GM19025 (cell line): Measurements from ENCODE around the gene PPP2R3B.
"Not testable (repeated sequence)": the region's sequence is repeated elsewhere in the genome, so short reads cannot be mapped to it uniquely, and the experiment has no call there.

Source experiments
- ATAC-seq: cut with Tn5 transposase; IDR thresholded peaks from one replicate; pipeline ENCODE4 v1.9.1; 2021; ENCODE audit warnings: mild to moderate bottlenecking, low read depth, moderate library complexity; ENCODE audit not compliant: unreplicated experiment

Gene PPP2R3B

GRCh38 chrX:340641-341423 lies 45.9 kb downstream of the PPP2R3B start:
- no peak for ATAC-seq

DNA sequence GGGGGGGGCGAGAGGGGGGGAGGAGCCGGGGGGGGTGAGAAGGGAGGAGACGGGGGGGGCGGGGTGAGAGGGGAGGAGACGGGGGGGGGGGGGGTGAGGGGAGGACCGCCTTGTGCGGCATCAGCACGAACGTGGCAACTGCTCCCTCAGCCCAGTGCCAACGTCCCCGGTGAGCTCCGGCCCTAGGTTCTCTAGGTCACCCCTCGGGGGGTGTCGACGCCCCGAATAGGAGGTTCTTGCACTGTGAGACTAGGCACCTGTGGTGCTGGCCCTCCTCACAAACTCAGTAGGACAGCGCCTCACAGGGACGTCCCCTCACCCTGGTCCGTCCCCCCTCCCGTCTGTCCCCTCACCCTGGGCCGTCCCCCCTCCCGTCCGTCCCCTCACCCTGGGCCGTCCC lies 46.6 kb downstream of the PPP2R3B start:
- ATAC-seq, result no peak

- no peak for ATAC-seq
Observed at GRCh38 chrX:338836-339400, 47.8 kb downstream of the PPP2R3B start.

GRCh38 chrX:338281-338835 lies 48.3 kb downstream of the PPP2R3B start:
- no peak for ATAC-seq

- no peak for ATAC-seq
Observed at GRCh38 chrX:337331-337831, 49.3 kb downstream of the PPP2R3B start.

- no peak for ATAC-seq
Observed at GRCh38 chrX:336227-336626, 50.5 kb downstream of the PPP2R3B start.

DNA sequence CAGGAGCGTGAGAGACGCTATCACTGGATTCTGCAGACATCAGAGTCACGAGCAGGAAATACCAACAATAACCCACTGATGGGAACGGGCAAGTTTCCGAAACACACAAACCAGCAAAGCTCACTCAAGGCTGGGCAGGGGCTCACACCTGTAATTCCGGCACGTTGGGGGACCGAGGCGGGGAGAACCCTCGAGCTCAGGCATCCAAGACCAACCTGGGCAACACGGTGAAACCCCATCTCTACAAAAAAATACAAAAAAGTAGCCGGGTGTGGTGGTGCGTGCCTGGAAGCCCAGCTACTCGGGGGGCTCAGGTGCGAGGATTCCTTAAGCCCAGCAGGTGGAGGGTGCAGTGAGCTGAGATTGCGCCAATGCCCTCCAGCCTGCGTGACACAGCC lies 51.0 kb downstream of the PPP2R3B start:
- ATAC-seq, result no peak

- no peak for ATAC-seq
Observed at GRCh38 chrX:334971-335757, 51.5 kb downstream of the PPP2R3B start.

DNA sequence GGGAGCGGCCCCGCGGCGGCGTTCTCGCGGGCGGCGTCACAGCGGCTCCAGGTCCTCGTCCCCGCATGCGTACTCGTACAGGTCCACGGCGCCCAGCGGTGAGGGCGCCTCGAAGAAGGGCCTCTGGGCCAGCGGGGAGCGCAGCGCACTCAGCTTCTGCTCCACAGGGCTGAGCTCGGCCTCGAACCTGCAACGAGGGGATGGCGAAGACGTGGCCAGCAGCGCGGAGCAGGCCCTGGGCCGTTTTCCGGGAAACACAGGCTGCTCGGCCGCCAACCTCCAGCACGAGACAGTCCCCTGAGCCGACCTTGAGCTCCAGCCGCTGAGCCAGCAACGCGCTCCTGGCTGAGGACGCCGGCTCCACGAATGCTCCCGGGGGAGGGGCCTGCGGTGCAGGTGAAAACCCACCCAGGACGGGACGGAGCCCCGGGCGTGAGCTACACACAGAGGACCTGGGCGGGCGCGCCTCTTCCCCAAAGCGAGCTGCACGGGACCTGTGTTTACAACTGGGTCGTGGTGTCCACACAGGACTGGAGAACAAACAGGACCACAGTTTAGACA lies 52.3 kb downstream of the PPP2R3B start:
- no peak for ATAC-seq

- no peak for ATAC-seq
Observed at GRCh38 chrX:333611-334311, 52.9 kb downstream of the PPP2R3B start.

DNA sequence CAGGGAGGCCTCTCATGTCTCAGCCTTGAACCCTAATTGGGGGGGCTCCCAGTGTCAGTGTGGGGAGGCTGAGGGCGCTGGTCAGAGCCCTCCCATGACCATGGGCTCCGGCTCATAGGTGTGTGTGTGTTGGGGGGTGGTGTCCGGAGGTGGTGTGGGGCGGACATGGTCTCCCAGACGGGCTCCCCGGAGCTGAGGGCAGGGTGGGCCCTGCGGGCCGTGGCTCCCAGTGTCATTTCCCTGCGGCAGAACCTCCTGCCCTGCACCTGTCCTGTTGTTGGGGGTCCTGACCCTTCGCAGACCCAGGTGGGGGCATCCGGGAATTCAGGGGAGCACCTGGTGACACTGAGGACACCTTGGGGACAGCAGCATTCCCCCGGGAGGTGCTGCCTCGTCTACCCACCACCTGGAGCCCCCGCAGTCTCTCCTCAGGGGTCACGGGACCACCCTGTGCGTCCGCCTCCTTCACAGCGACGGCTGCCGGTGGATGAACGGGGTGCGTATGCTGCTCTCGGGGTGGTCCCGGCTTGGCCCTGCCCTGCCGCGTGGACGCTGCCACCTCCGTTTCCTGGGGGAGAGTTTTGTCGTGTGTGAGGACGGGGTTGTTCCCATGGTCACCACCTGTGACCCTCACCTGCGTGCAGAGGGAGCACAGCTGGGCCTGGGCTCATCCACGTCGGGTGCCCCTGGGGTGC lies 53.6 kb downstream of the PPP2R3B start:
- ATAC-seq, result no peak

DNA sequence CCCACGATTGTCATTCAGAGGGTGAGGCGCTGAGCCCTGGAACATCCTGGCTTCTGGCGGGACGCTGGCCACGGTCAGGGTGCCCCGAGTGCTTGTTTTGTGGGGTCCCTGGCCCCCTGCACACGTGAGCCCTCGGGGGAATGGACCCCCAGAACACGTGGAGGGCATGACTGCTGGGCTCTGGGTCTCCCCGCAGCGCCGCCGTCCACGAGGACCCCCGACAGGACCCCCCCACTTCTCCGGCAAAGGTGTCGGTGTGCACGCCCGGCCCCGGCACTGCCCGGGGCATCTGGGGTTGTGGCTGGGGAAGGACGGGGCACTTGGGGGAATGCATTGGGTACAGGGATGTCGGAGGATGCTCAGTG lies 54.2 kb downstream of the PPP2R3B start:
- no peak for ATAC-seq

- no peak for ATAC-seq
Observed at GRCh38 chrX:331825-332495, 54.7 kb downstream of the PPP2R3B start.

DNA sequence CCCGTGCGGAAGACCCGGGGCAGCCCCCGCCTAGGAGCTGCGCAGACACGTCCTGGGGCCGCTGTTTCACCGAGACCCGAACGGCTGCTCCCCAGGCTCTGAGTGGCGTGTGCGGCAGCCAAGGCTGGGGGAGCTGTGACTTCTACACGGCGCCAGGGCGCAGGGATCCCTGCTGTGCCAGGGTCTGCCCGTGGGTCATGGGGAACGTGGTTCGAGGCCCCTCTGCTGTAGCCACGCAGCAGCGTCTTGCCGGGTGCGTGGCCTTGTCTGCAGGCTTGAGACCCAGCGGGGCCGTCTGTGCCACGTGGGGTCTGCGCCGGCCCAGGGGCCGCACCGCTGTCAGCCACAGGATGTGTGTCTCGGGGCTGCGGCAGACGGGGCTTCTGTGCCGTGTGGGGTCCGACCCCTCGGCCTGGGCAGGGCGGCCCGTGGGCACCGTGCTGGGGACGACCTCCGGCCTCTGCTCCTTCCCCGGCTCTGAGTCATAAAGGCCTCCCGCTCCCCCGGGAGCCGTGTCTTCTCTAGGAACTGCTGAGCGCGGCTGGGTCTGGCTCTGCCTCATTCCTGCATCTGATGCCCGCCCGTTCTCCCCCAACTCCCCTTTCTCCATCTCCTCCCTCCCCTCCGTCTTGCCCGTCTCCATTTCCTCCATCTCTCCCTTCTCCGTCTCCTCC lies 55.4 kb downstream of the PPP2R3B start:
- no peak for ATAC-seq

GRCh38 chrX:330726-331150 lies 56.0 kb downstream of the PPP2R3B start:
- ATAC-seq, result no peak

DNA sequence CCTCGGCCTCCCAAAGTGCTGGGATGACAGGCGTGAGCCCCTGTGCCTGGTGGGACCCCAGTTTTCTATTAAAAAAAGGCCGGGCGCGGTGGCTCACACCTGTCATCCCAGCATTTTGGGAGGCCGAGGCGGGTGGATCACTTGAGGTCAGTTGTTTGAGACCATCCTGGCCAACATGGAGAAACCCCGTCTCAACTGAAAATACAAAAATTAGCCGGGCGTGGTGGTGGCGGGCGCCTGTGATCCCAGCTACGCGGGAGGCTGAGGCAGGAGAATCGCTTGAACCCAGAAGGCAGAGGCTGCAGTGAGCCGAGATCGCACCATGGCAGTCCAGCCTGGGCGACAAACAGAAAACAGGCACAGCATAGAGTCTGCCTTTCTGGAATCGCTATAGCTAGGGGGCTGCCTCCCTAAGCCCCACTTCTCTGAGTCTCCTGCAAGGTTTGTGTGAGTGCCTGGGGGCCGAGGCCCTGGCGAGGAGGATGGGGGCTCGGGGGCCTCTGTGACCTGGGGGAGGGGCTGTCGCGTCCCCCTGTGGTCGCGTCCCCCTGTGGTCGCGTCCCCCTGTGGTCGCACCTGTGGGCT lies 56.5 kb downstream of the PPP2R3B start:
- ATAC-seq, result not testable (repeated sequence)

- ATAC-seq, result no peak
Observed at GRCh38 chrX:329291-329910, 57.3 kb downstream of the PPP2R3B start.

DNA sequence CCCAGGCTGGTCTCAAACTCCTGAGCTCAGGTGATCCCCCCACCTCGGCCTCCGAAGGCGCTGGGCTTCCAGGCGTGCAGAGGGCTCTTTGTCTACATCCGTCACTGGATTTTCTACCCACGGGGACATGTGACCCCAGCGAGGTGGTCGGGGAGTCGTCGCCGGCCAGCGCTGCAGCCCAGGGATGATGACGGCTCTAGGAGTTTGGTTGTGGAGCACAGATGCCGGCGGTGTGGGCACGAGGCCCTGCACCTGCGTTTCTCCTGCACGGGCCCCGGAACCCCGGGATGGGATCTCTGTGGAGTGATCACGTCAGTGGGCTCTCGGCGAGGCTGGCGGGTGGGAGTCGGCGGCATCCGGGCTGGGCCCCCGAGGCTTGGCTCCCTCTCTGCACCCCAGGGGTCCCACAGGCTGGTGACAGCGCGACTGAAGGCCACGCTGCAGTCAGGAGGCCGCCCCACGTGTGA lies 59.0 kb downstream of the PPP2R3B start:
- no peak for ATAC-seq
